CD4-positive, alpha-beta T cell treated with Interleukin-10 for 1 hour (primary cell): ENCODE data around the gene CCHCR1.

Experiments used
- DNase-seq: peaks from one replicate; pipeline ENCODE4 v3.0.0-alpha.2; 2020

The CCHCR1 gene

GRCh38 chr6:31094389-31094881 lies 63.2 kb downstream of the CCHCR1 start:
- DNase-seq: peak; percentile 46

GRCh38 chr6:31092769-31093505 lies 64.7 kb downstream of the CCHCR1 start:
- DNase-seq: no peak
